Measurements from ENCODE around the gene KCNQ1.
A peak's percentile ranks its signal among the peaks of the same experiment; 100 is the strongest.

KCNQ1 gene

DNA sequence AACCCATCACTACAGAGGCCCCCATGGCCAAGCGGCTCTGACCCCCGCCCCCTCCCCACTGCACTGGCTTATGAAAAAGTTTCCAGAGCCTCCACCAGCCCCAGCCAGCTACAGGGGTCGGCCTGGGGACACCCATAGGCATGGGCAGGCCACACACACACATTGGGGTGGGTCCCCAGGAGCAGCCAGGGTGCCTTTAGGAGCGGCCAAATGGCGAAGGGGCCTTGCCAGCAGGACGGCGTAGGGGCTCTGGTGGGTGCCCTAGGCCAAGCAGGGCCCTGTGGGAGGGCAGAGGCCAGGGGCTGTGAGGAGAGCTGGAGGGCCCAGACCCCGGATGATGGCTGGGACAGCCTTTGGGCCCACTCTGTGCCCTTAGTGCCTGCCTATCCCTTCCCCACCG, 34.2 kb upstream of the KCNQ1 start:
- no peak for DNase-seq

DNA sequence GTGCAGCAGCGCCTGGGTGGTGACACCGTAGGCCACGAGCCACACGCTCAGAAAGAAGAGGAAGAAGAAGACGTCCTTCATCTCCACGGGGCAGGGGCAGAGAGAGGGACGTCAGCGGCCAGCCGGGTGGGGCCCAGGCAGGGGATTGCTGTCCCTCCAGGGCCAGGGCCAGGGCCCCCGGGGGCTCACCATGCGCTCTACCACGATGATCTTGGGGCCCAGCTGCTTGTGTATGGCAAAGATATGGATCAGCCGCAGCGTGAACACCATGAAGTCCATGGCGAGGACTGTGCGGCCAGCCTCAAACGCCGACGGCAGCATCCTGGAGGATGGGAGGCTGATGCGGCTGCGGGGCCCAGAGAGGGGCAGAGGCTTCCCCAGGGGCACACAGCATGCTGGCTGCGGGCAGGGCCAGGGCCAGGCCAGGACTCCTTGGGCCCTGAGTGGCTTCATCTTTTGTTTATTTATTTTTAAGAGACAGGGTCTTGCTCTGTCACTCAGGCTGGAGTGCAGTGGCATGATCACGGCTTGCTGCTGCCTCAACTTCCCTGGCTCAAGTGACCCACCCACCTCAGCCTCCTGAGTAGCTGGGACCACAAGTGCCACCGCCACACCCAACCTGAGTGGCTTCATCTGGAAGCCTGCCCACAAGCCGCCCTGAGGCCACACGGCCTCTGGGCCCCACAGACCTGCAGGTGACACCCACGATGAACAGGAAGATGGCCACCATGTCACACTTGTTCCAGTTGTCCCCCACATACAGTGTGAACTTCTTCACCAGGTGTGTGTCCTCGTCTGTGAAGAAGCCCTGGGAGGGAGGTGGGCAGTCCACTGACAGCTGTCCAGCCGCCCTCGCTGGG, 33.1 kb upstream of the KCNQ1 start:
- DNase-seq: no peak

DNA sequence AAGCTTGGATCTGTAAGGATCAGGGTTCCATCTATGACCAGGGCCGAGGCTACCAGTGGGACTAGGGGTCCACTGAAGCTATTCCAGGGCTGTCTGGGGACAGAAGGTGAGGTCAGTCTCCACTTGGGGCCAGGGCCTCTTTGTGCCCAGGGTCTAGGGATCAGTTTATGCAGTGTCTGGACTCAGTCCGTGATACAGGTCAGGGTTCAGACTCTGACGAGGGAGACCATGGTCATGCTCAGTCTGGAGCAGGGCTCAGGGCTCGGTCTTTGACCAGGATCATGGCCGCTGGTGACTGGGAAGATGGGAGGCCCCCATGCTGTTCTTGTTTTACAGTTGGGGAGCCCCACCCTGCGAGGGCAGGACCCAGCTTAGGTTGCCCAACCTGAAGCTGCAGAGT, 32.5 kb upstream of the KCNQ1 start:
- DNase-seq: no peak

DNA sequence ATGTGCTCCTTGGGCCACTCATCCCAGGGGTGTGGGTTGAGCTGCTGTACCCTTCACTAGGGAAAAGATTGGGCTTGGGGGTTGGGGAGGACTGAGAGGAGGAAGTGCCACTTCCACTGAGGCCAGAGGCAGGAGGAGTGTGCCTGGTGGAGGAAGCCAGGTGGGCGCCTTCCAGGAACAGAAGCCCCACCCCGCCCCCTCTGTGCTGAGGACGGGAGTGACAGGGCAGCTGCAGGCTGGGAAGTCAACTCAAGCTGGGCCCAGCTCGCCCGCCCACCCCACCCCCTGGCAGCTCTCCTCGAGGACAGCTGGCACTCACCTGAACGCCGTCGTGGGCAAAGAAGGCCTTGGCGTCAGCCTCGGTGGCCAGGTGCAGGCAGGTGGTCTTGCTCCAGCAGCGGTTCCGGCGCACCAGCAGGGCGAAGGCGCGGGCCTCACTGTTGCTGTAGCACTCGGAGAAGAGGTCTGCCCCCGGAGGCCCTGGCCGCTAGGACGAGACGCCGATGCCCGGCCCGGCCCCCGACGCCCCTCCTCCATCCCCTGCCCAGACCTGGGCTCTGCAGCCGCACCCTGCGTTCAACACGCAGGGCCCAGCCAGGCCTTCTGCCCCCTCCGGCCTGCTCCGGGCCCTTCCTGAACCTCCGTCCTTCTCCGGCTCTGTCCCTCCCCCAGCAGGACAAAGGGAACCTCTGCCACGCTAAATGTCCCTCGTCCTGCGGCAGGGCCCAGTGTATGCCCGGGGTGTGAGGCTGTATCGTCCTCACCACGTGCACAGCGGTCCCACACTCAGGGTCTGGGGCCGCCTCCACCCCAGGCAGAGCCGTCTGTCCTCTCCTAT, 30.8 kb upstream of the KCNQ1 start:
- DNase-seq: no peak

DNA sequence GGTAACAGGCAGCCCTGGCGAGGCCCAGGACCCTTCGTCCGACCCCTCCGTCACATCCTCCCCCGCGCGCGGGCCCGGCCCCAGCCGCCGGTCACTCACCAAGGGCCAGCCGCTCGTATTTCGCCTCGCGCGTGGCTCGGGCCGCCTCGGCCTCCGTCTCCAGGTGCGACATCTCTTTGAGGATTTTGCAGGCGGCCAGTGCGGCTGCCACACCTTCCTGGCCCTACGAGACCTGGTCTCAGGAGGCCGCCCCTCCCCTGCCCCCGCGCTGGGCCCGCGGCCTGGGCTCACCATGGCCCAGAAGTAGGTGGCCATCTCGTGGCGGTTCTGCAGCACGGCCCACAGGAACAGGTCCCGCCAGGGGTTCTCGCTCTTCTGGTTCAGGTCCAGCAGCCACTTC, 30.2 kb upstream of the KCNQ1 start:
- no peak for DNase-seq

DNA sequence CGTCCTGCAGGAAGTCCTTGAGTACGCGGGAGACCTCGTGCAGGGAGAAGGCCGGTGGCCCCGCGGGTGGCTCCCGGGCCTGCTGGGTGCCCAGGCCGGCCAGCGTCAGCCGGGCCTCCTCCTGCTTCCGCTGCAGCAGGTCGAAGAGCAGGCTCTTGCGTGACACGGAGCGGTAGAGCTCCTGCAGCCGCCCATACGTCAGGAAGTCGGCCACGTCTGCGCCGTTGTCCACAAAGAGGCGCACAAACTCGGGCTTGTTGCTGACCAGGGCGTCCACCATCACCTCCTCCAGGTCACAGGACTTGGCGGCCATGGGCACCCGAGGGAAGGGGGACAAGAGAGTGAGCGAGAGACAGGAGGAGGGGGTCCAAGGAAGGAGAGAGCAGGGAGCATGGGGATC, 29.6 kb upstream of the KCNQ1 start:
- no peak for DNase-seq

DNA sequence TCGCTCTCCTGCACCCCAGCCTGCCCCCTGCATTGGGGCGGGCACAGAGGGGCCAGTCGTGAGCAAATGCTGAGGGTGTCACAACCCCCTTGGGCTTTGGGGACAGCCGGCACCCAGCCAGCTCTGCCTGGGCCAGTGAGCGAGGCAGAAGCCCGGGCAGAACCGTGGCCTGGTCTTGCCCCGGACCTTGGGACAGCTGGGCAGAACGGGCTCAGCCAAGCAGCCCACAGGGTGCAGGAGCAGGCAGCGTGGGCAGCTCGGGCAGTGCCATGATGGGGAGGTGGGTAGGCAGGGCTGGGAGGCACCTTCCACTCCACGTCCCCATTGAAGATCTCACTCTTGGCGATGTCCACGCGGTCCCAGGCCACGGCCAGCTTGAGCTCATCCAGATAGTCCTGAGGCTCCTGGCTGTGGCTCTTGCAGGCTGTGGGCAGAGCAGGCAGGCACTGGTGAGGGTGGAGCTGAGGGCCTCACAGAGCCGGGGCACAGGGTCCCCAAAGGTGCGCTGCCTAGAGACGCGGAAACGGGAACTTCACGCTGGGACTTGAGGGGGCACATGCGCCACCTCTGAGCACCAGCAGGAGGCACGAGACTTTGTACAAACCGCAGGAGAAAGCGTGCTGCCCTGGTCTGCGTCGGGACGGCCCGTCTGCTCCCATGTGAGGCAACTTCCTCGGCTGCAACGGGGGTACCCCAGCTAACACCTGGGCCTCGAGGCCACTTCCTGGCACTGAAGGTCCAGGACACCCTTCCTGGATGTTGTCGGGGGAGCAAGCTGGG, 29.0 kb upstream of the KCNQ1 start:
- DNase-seq: no peak

DNA sequence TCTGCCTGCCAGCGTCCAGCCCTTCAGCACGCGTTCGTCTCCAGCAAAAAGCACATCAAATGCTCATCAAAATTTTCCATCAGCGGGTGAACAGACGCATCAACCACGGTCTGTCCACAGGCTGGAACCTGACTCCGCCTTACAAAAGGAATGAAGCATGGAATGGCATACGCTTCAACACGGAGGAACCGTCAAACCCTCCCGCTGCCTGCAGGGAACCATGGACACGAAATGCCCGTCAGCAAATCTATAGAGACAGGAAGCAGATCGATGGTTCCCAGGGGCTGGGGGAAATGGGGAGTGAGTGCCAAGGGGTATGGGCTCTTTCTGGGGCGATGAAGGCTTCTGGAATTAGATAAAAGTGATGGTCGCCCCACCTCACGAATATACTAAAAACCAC, 28.0 kb upstream of the KCNQ1 start:
- DNase-seq: no peak

DNA sequence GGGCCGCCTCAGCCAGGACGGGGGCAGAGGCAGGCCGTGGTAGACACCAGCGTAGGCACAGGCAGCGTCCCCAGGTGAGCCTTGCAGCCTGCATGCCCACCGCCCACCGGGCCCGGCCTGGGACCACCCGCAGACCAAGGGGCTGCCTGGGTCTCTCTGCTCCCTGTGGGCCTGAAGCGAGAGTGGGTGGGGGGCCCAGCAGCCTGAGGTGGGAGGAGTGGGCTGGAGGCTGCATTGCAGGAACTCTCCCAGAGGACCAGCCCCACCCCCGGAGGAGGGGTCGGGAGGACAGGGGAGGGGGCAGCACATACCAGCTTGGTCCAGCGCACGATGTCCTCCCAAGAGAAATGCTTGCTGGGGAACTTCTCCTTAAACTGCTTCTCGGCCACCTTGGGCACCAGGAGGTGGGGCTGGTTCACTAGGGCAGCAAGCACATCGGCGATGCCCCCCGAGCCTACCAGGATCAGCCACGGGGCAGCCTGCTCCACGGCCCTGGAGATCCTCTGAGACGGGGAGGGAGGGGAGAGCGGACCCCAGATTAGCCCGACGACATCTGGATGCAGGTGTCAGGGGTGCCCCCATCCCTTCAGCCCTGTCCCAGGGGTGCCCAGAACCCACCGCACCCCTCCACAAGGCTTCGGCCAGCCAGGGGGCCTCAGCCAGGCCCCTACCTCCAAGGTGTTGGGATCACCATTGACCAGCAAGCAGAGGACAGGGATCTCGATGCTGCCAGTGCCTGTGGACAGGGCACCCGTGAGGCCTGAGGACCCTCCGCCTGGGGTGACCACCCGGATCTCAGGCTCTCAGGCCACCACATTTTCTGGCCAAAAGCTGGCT, 26.7 kb upstream of the KCNQ1 start:
- DNase-seq: no peak

DNA sequence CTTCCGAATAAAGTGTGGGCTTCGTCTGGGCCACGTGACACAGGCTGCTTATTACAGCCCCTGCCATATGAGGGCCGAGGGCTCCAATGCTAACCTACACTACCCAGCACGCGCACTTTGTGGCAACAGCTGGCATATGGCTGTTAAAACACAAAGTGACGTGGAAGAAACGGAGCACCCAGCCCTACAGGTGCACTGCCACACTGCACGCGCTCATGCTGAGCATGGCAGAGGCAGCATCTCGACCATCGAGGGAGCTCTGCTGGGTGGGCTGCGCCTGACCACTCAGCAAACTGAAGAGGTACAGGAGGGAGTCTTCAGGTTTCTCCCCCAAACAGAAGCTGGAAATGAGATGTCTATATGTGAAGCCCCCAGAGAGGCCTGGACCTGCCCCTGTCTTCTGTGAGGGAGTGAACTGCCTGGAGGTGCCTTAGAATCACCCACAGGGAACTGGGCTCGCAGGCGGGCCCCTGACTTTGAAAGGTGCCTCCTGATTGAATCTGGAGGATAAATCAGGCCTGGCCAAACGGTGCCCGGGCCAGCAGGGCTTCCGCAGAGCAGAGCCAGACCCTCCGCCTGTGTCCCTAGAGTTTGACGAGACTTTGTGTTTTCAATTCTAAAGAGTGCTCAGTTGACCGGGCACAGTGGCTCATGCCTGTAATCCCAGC, 26.0 kb upstream of the KCNQ1 start:
- DNase-seq: no peak

DNA sequence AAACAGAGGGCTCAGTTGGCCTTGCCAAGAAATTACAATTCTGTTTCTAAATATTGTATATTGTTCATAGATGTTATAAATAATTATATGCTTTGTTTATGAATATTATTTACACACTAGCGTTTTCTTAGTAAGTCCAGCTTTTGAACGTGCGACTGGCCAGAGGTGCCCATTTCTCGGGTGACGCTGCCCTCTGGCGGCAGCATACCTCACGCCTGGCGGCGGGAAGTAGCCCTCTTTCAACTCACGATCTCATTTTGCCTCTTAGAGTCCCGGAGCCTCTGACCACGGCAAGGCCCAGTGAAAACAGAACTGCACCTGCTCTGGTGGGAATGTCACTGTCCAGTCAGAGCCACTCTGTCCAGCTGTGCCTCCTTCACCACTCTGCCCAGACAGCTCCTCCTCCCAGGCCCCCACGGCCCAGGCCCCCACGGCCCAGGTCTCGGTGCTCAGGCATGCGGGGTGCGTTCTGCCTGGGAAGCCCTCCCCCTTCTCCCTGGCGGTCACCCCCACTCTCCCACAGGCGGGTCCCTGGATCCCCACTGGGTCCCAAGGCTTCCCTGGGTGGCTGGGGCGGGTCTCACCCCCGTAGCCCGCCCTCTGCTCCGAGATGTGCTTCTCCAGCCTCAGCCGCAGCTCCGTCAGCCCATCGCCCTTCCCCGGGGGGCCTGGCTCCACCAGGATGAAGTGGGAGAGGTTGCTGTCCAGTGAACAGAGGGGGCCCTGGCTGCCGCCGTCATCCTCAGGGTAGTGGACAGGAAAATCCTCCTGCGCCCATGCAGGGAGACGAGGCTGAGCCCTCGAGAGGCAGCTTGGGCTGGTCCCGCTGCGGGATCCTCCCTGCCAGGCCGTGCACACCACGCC, 24.9 kb upstream of the KCNQ1 start:
- peak; percentile 99 for DNase-seq

DNA sequence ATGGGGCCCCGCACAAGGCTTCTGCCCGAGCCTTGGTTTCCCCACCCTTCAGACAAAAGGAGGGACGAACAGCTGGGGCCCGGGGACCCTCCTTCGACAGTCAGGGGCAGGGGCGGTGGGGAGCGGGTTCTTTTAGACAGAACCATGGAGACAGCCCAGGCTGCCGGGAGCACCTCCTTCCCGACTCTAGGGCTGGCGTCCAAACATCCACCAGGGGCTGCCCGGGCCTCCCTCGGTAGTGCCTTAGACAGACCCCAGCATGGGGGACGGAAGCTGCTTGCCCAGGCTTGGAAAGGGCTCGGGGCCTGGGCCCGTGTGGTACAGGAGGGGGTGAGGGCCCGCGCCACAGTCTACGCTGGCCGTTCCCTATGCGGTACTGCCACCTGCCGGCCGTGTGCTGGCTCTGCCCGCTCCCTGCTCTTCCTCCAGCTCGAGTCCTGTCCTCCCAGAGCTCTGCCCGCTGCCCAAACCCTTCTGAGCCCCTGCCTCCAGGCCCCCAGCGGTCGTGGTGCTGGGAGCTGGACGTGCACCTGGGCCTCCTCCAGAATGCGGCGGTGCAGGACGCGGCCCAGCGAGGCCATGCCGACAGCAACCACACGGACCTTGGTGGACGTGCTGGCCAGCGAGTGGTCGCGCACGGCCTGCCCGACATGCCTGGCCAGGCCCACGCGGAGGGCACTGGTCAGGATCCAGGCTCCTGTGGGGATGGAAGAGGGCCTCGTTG, 24.1 kb upstream of the KCNQ1 start:
- peak; percentile 100 for DNase-seq

DNA sequence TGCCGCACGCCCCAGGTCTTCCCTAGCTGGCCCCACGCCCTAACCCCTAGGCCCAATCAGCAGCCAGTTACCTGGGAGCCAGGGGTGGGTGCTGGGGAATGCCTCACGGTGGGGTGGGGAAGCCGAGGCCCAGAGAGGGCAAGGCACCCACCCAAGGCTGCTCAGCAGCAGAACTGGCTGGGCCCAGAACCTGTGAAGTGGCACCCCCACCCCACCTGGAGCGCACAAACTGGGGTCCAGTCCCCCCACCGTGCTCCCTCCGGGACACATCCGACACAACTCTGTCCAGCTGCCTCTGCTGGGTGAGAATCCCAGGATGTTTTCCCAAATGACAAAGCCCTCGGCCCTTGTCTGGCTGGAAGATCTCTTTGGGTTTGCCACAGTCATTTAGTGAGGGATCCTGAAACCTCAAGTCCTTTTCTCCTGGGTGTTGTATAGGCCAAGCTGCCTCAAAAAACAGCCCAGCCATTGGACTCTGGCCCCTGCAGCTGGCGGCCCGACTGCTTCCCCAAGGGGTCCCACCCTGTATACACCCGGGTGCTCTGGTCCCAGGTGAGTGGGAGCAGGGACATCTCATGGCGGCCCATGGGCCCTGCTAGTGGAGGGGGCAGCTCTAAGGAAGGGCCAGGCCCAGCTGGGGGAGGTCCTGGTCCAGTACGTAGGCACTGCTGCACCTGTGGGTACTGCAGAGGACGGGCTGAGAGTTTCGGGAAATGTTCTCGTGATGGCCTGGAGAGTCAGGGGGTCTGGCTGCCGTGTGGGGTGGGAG, 23.4 kb upstream of the KCNQ1 start:
- DNase-seq: no peak

DNA sequence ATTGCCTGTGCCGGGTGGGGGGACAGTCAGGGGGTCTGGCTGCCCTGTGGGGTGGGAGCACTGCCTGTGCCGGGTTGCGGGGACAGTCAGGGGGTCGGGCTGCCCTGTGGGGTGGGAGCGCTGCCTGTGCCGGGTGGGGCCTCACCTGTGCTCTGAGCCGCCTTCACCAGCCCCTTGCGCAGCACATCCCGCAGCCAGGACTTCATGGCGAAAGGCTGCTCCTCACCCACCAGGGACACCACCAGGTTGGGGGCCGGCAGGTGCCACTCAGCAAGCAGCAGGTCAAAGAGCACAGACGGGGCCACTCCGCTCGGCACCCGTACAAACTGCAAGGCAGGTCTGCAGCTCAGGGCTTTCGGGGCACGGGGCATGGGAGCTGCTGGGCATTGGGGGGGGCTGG, 22.8 kb upstream of the KCNQ1 start:
- no peak for DNase-seq

DNA sequence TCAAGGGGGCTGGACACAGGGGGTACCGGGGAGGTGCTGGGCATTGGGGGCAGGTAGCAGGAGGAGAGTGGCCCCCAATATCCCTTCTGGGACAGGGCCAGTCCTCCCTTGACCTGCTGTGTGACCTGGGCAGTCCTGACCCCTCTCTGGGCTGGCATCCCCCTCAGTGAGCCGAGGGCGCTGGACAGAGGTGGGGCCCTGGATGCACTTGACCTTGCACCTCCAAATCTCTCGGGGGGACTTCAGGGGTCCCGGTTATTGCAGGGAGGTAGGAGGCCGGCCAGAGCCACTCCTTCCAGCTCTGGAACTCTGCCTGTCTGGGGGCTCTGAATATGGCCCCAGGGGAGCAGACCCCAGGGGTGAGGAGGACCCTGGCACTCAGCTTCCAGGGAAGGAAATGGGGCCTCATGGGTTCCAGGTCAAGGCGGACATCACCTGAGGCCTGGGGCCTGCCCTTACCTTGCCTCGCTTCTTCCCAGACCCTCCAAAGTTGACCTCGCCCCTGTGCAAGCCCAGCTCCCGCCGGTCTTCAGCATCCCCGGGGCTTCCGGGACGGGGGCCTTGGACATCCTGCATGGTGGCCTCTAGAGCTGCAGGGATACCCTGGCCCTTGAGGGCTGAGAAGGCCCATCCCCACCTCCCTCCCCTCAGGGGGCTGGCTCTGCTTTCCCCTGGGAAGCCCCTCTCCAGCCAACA, 22.2 kb upstream of the KCNQ1 start:
- DNase-seq: no peak

DNA sequence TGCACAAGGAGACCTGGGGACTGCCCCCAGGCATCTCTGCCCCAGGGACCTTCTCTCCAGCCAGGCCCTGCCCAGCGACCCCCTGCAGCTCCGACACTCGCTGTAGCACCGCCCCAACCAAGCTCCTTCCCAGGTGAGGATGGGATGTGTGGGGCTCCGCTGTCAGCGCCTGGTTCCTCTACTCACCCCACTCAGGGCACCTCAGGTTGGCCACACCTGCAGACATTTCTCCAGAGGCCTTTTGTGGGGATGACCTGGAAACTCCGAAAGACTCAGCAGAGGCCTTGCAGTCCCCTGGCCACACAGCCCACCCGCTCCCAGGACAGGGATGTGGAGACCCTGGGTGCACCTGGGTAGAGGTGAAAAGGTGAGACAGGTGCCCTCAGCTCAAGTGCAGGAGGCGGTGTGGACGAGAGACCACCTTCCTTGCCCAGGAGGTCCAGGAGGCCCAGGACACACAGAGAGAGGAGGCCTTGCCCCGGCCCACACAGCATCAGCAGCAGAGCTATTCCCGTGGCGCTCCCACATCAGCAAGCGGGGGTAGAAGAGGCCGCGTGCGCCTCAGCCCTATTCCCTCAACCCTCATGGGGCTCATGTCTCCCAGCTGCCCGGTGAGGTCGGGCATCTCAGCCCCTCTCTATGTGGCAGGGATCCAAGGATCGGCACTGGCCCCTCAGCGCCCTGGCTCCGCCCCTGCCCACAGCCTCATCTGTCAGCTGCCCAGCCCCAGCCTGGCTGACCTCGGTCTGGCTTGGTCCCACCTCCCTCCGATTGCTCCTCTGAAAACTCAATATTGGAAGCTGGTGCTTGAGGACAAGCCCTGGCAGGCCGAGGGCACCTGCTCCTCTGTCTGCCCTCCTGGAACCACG, 21.4 kb upstream of the KCNQ1 start:
- no peak for DNase-seq

DNA sequence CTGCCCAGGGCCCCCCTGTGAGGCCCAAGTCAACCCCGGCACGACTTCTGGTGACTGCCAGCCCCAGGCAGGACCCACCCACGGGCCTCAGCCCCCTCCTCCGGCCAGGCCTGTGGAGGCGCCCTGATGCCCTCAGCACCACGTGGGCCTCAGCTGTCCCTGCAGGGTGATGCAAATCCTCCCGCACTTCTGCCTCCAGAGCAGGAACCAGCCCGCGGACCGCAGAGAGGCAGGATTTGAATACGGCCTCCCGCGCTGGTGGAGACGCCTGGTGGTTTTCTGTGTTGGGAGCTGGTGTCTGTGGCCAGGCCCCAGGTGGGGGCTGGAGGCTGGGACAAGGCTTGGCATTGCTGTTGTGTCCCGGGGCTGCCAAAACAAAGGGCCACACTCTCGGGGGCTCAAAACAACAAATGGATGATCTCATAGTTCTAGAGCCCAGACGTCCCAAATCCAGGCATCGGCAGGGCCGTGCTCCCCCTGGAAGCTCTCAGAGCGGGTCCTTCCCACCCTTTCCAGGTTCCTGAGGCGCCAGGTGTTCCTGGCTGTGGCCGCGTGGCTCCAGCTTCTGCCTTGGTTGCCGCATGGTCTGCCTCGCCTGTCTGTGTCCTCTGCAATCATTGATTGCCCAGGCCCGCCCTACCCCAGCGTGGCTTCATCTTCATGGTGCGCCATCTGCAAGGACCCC, 19.9 kb upstream of the KCNQ1 start:
- no peak for DNase-seq

All from 8988T (cell line).